HEK293 (cell line): ENCODE data around the gene C1QL4.

Experiments
- GFI1B ChIP-seq: fragments of 450-650 bp; formaldehyde crosslinking; IDR thresholded peaks from 2 replicates; pipeline ENCODE4 v1.5.1; 2016; ENCODE audit warnings: missing biosample characterization, missing genetic modification characterization
- GLIS1 ChIP-seq: fragments of 450-650 bp; formaldehyde crosslinking; IDR thresholded peaks from 2 replicates; pipeline ENCODE4 v1.5.1; 2016; ENCODE audit warnings: missing biosample characterization, missing genetic modification characterization
- REPIN1 ChIP-seq: fragments of 450-650 bp; formaldehyde crosslinking; IDR thresholded peaks from 2 replicates; pipeline ENCODE4 v1.5.1; 2017; ENCODE audit warnings: missing biosample characterization, missing genetic modification characterization, low read depth
- SCRT2 ChIP-seq: fragments of 450-650 bp; formaldehyde crosslinking; IDR thresholded peaks from 2 replicates; pipeline ENCODE4 v1.5.1; 2016; ENCODE audit warnings: missing biosample characterization, missing genetic modification characterization
- WT1 ChIP-seq: fragments of 450-650 bp; formaldehyde crosslinking; IDR thresholded peaks from 2 replicates; pipeline ENCODE4 v1.5.1; 2016; ENCODE audit warnings: missing biosample characterization, missing genetic modification characterization
- ZBTB48 ChIP-seq: fragments of 450-650 bp; formaldehyde crosslinking; IDR thresholded peaks from 2 replicates; pipeline ENCODE4 v1.5.1; 2016; ENCODE audit warnings: missing biosample characterization, missing genetic modification characterization
- ZFP69B ChIP-seq: fragments of 450-650 bp; formaldehyde crosslinking; IDR thresholded peaks from 2 replicates; pipeline ENCODE4 v1.5.1; 2016; ENCODE audit warnings: missing biosample characterization, missing genetic modification characterization
- ZNF114 ChIP-seq: fragments of 450-650 bp; formaldehyde crosslinking; IDR thresholded peaks from 2 replicates; pipeline ENCODE4 v1.5.0; 2017; ENCODE audit warnings: missing biosample characterization, missing genetic modification characterization
- ZNF146 ChIP-seq: fragments of 450-650 bp; formaldehyde crosslinking; IDR thresholded peaks from 2 replicates; pipeline ENCODE4 v1.5.1; 2016; ENCODE audit warnings: missing biosample characterization, missing genetic modification characterization
- ZNF155 ChIP-seq: fragments of 450-650 bp; formaldehyde crosslinking; IDR thresholded peaks from 2 replicates; pipeline ENCODE4 v1.5.1; 2016; ENCODE audit warnings: missing biosample characterization, missing genetic modification characterization
- ZNF184 ChIP-seq: fragments of 450-650 bp; IDR thresholded peaks from 2 replicates; pipeline ENCODE4 v1.5.1; 2018; ENCODE audit warnings: missing biosample characterization, mild to moderate bottlenecking, missing genetic modification characterization
- ZNF221 ChIP-seq: fragments of 450-650 bp; formaldehyde crosslinking; IDR thresholded peaks from 2 replicates; pipeline ENCODE4 v1.5.1; 2017; ENCODE audit warnings: missing biosample characterization, missing genetic modification characterization, borderline replicate concordance
- ZNF335 ChIP-seq: fragments of 450-650 bp; formaldehyde crosslinking; conservative IDR thresholded peaks from 2 replicates; pipeline ENCODE4 v1.5.1; 2016; ENCODE audit warnings: missing biosample characterization, missing genetic modification characterization
- ZNF394 ChIP-seq: fragments of 450-650 bp; formaldehyde crosslinking; IDR thresholded peaks from 2 replicates; pipeline ENCODE4 v1.5.1; 2016; ENCODE audit warnings: missing biosample characterization, missing genetic modification characterization, mild to moderate bottlenecking, moderate library complexity, borderline replicate concordance
- ZNF510 ChIP-seq: fragments of 450-650 bp; formaldehyde crosslinking; IDR thresholded peaks from 2 replicates; pipeline ENCODE4 v1.5.1; 2018; ENCODE audit warnings: mild to moderate bottlenecking, missing genetic modification characterization, missing biosample characterization; ENCODE audit not compliant: insufficient replicate concordance
- ZNF529 ChIP-seq: fragments of 450-650 bp; formaldehyde crosslinking; IDR thresholded peaks from 2 replicates; pipeline ENCODE4 v1.5.1; 2017; ENCODE audit warnings: missing genetic modification characterization, missing biosample characterization; ENCODE audit not compliant: insufficient replicate concordance
- ZNF600 ChIP-seq: fragments of 450-650 bp; formaldehyde crosslinking; IDR thresholded peaks from 2 replicates; pipeline ENCODE4 v1.5.1; 2016; ENCODE audit warnings: missing biosample characterization, missing genetic modification characterization
- ZNF792 ChIP-seq: fragments of 450-650 bp; formaldehyde crosslinking; IDR thresholded peaks from 2 replicates; pipeline ENCODE4 v1.5.1; 2016; ENCODE audit warnings: missing biosample characterization, missing genetic modification characterization
- ZSCAN16 ChIP-seq: fragments of 450-650 bp; formaldehyde crosslinking; IDR thresholded peaks from 2 replicates; pipeline ENCODE4 v1.5.1; 2016; ENCODE audit warnings: missing biosample characterization, missing genetic modification characterization
- TF ChIP-seq, protein P1 (sequence below): fragments of 450-650 bp; formaldehyde crosslinking; IDR thresholded peaks from 2 replicates; pipeline ENCODE4 v1.5.1; 2016; ENCODE audit warnings: missing biosample characterization, missing genetic modification characterization
- TF ChIP-seq, protein P2 (sequence below): fragments of 450-650 bp; formaldehyde crosslinking; IDR thresholded peaks from 2 replicates; pipeline ENCODE4 v1.5.1; 2016; ENCODE audit warnings: missing biosample characterization, missing genetic modification characterization
- TF ChIP-seq, protein P3 (sequence below): fragments of 450-650 bp; formaldehyde crosslinking; IDR thresholded peaks from 2 replicates; pipeline ENCODE4 v1.5.1; 2016; ENCODE audit warnings: missing biosample characterization, missing genetic modification characterization, low read depth
- TF ChIP-seq, protein P4 (sequence below): fragments of 450-650 bp; formaldehyde crosslinking; IDR thresholded peaks from 2 replicates; pipeline ENCODE4 v1.5.1; 2017; ENCODE audit warnings: missing biosample characterization, mild to moderate bottlenecking, missing genetic modification characterization, moderate library complexity
- TF ChIP-seq, protein P5 (sequence below): fragments of 450-650 bp; formaldehyde crosslinking; IDR thresholded peaks from 2 replicates; pipeline ENCODE4 v1.5.1; 2016; ENCODE audit warnings: missing biosample characterization, missing genetic modification characterization
- TF ChIP-seq, protein P6 (sequence below): fragments of 450-650 bp; IDR thresholded peaks from 2 replicates; pipeline ENCODE4 v1.5.1; 2018; ENCODE audit warnings: missing biosample characterization, mild to moderate bottlenecking, missing genetic modification characterization
- TF ChIP-seq, protein P7 (sequence below): fragments of 450-650 bp; formaldehyde crosslinking; IDR thresholded peaks from 2 replicates; pipeline ENCODE4 v1.5.1; 2016; ENCODE audit warnings: missing biosample characterization, missing genetic modification characterization

The C1QL4 gene

DNA sequence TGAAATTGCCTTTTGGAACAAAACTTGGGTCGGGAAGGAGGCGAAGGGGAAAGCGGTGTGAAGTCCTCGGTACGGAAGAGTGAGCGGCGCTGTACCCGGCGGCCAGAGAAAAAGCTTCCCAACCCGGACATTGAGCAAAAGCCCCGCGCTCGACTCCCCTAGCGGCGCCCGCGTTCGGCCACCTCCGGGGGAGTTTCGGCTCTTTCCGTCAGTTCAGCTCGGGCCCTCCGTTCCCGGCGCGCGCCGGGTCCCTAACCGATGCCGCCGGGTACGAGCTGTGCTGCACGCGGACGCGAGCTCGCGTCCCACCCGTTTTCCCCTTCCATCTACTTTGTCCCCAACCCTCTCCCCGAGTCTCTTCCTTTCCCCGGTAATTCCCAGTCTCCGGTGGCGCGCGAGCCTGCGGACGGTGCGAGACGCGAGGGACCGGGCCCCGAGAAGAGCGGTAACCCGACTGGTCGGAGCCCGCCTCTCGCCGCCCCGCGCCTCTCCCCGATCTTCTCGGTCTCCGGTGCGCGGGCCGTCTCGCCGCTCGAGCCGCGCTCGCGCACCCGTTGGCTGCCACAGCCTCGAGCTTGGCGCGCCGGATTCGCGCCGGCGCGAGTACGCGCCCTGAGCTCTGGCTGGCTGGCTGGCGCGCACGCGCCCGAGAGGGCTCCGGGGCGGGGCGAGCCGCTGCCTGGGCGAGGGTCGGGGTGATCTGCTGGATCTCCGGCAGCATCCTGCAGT is 29.8 kb upstream of the C1QL4 start (continued):
- TF ChIP-seq GFI1B, result peak; percentile 53; the same call in 1 of the 2 replicates
- TF ChIP-seq ZNF221, result no peak
- no peak for TF ChIP-seq ZNF155
- TF ChIP-seq ZNF792, result 0 out of 2 replicates have a peak, but pooled peaks have one; percentile 63
- TF ChIP-seq, protein P1, sequence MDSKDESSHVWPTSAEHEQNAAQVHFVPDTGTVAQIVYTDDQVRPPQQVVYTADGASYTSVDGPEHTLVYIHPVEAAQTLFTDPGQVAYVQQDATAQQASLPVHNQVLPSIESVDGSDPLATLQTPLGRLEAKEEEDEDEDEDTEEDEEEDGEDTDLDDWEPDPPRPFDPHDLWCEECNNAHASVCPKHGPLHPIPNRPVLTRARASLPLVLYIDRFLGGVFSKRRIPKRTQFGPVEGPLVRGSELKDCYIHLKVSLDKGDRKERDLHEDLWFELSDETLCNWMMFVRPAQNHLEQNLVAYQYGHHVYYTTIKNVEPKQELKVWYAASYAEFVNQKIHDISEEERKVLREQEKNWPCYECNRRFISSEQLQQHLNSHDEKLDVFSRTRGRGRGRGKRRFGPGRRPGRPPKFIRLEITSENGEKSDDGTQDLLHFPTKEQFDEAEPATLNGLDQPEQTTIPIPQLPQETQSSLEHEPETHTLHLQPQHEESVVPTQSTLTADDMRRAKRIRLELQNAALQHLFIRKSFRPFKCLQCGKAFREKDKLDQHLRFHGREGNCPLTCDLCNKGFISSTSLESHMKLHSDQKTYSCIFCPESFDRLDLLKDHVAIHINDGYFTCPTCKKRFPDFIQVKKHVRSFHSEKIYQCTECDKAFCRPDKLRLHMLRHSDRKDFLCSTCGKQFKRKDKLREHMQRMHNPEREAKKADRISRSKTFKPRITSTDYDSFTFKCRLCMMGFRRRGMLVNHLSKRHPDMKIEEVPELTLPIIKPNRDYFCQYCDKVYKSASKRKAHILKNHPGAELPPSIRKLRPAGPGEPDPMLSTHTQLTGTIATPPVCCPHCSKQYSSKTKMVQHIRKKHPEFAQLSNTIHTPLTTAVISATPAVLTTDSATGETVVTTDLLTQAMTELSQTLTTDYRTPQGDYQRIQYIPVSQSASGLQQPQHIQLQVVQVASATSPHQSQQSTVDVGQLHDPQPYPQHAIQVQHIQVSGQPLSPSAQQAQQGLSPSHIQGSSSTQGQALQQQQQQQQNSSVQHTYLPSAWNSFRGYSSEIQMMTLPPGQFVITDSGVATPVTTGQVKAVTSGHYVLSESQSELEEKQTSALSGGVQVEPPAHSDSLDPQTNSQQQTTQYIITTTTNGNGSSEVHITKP (tag by site-specific recombination), result 0 out of 2 replicates have a peak, but pooled peaks have one; percentile 34
- TF ChIP-seq ZBTB48, result peak; percentile 97
- TF ChIP-seq ZNF529 (tag by site-specific recombination), result no peak
- TF ChIP-seq, protein P2, sequence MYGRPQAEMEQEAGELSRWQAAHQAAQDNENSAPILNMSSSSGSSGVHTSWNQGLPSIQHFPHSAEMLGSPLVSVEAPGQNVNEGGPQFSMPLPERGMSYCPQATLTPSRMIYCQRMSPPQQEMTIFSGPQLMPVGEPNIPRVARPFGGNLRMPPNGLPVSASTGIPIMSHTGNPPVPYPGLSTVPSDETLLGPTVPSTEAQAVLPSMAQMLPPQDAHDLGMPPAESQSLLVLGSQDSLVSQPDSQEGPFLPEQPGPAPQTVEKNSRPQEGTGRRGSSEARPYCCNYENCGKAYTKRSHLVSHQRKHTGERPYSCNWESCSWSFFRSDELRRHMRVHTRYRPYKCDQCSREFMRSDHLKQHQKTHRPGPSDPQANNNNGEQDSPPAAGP (tag by site-specific recombination), result peak; percentile 79
- TF ChIP-seq ZSCAN16, result 0 out of 2 replicates have a peak, but pooled peaks have one; percentile 41
- no peak for TF ChIP-seq ZNF114 (tag by site-specific recombination)
- TF ChIP-seq, protein P3, sequence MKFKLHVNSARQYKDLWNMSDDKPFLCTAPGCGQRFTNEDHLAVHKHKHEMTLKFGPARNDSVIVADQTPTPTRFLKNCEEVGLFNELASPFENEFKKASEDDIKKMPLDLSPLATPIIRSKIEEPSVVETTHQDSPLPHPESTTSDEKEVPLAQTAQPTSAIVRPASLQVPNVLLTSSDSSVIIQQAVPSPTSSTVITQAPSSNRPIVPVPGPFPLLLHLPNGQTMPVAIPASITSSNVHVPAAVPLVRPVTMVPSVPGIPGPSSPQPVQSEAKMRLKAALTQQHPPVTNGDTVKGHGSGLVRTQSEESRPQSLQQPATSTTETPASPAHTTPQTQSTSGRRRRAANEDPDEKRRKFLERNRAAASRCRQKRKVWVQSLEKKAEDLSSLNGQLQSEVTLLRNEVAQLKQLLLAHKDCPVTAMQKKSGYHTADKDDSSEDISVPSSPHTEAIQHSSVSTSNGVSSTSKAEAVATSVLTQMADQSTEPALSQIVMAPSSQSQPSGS (tag by site-specific recombination), result no peak
- TF ChIP-seq, protein P4, sequence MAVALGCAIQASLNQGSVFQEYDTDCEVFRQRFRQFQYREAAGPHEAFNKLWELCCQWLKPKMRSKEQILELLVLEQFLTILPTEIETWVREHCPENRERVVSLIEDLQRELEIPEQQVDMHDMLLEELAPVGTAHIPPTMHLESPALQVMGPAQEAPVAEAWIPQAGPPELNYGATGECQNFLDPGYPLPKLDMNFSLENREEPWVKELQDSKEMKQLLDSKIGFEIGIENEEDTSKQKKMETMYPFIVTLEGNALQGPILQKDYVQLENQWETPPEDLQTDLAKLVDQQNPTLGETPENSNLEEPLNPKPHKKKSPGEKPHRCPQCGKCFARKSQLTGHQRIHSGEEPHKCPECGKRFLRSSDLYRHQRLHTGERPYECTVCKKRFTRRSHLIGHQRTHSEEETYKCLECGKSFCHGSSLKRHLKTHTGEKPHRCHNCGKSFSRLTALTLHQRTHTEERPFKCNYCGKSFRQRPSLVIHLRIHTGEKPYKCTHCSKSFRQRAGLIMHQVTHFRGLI (tag by site-specific recombination), result 0 out of 2 replicates have a peak, but pooled peaks have one; percentile 25
- TF ChIP-seq, protein P5, sequence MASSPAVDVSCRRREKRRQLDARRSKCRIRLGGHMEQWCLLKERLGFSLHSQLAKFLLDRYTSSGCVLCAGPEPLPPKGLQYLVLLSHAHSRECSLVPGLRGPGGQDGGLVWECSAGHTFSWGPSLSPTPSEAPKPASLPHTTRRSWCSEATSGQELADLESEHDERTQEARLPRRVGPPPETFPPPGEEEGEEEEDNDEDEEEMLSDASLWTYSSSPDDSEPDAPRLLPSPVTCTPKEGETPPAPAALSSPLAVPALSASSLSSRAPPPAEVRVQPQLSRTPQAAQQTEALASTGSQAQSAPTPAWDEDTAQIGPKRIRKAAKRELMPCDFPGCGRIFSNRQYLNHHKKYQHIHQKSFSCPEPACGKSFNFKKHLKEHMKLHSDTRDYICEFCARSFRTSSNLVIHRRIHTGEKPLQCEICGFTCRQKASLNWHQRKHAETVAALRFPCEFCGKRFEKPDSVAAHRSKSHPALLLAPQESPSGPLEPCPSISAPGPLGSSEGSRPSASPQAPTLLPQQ (tag by site-specific recombination), result peak; percentile 83
- TF ChIP-seq, protein P6, sequence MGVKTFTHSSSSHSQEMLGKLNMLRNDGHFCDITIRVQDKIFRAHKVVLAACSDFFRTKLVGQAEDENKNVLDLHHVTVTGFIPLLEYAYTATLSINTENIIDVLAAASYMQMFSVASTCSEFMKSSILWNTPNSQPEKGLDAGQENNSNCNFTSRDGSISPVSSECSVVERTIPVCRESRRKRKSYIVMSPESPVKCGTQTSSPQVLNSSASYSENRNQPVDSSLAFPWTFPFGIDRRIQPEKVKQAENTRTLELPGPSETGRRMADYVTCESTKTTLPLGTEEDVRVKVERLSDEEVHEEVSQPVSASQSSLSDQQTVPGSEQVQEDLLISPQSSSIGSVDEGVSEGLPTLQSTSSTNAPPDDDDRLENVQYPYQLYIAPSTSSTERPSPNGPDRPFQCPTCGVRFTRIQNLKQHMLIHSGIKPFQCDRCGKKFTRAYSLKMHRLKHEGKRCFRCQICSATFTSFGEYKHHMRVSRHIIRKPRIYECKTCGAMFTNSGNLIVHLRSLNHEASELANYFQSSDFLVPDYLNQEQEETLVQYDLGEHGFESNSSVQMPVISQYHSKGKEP, result peak; percentile 52; the same call in 1 of the 2 replicates
- TF ChIP-seq ZNF394 (tag by site-specific recombination), result peak; percentile 22; the same call in 1 of the 2 replicates
- TF ChIP-seq, protein P7, sequence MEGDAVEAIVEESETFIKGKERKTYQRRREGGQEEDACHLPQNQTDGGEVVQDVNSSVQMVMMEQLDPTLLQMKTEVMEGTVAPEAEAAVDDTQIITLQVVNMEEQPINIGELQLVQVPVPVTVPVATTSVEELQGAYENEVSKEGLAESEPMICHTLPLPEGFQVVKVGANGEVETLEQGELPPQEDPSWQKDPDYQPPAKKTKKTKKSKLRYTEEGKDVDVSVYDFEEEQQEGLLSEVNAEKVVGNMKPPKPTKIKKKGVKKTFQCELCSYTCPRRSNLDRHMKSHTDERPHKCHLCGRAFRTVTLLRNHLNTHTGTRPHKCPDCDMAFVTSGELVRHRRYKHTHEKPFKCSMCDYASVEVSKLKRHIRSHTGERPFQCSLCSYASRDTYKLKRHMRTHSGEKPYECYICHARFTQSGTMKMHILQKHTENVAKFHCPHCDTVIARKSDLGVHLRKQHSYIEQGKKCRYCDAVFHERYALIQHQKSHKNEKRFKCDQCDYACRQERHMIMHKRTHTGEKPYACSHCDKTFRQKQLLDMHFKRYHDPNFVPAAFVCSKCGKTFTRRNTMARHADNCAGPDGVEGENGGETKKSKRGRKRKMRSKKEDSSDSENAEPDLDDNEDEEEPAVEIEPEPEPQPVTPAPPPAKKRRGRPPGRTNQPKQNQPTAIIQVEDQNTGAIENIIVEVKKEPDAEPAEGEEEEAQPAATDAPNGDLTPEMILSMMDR (tag by site-specific recombination), result peak; percentile 90
- TF ChIP-seq REPIN1 (tag by site-specific recombination), result peak; percentile 86; the same call in 1 of the 2 replicates
- no peak for TF ChIP-seq ZNF510 (tag by site-specific recombination)
- peak; percentile 99 for TF ChIP-seq ZNF600 (tag by site-specific recombination)
- TF ChIP-seq ZNF146, result no peak
- peak; percentile 9; the same call in 1 of the 2 replicates for TF ChIP-seq GLIS1 (tag by site-specific recombination)
- TF ChIP-seq ZNF184 (tag by site-specific recombination), result peak; percentile 34; the same call in 1 of the 2 replicates
- no peak for TF ChIP-seq SCRT2
- 0 out of 2 replicates have a peak, but pooled peaks have one; percentile 59 for TF ChIP-seq ZFP69B
- peak; percentile 14; the same call in 1 of the 2 replicates for TF ChIP-seq WT1 (tag by site-specific recombination)
- peak; percentile 96 for TF ChIP-seq ZNF335 (tag by site-specific recombination)
